GM19043 (cell line): Measurements from ENCODE around the gene ANO10.
"Not testable (repeated sequence)": the region's sequence is repeated elsewhere in the genome, so short reads cannot be mapped to it uniquely, and the experiment has no call there.

Source experiments
- ATAC-seq: cut with Tn5 transposase; IDR thresholded peaks from one replicate; pipeline ENCODE4 v1.9.1; 2021; ENCODE audit warnings: low read depth; ENCODE audit not compliant: unreplicated experiment

ANO10 gene

DNA sequence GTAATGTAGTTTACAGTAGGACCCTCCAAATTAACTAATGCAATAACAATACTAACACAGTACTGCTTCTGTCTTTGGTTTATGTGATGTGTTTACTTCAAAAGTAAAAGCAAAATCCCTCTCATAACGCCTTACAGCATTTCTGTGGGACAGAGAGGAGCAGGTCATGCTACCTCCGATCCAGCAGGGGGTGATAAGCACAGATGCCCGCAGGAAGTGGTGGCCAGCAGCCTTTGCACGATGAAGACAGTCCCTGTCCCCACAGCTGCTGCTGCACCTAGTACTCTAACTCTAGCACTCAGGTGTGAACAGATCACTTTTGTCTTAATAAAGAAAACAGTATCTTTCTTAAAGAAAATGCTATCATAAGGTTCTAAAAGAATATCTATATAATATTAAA lies 38.3 kb downstream of the ANO10 start:
- ATAC-seq: no peak

DNA sequence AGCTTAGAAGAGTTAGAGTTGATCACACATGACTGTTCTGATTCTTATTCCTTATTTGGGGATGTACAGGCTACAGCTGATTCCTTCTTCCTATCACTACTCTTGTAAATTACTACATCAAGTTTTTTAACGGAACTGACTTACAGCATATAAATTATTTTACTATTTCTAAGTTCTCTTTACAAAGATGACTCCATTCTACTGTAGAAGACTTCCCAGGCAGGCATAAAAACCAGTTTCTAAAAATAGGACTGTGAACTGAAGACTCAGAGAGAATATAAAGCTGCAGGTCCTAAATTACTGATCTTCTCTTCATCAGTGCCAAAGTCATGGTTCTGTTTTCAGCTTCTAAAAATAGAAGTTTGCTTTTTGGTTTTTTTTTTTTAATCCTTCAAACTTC lies 38.9 kb downstream of the ANO10 start:
- ATAC-seq: no peak

DNA sequence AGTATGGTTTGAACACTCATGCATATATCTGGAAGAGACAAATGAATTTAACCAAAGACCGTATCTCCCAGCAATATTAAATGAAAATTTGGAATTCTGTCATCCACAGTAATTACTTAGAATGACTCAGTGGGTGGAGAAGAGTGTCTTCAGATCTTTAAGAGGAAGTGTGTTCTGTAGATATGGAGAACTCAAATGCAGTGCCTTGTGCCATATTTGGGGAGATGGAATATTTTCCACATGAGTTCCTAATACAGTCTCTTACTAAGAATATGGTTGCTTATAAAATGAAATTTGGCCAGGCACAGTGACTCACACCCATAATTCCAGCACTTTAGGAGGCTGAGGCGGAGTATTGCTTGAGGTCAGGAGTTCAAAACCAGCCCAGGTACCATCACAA lies 40.5 kb downstream of the ANO10 start:
- no peak for ATAC-seq

DNA sequence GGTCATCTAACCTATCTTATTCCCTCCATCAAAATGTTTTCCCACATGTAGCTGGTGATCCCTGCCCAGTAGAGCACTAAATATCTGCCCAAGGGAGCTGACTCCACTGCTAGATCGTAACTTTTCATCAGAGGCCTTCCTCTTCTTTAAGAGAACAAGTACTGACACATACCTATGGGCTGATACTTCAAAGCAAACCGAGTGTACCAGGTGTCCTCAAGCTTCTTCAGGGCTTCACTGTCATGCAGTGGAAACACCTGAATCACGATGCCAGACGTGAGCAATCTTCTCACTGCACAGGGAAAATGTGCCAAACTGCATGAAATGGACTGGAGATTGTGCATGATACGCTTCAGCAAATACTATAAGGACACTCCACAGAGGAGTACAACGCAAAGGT lies 41.6 kb downstream of the ANO10 start:
- ATAC-seq: no peak

DNA sequence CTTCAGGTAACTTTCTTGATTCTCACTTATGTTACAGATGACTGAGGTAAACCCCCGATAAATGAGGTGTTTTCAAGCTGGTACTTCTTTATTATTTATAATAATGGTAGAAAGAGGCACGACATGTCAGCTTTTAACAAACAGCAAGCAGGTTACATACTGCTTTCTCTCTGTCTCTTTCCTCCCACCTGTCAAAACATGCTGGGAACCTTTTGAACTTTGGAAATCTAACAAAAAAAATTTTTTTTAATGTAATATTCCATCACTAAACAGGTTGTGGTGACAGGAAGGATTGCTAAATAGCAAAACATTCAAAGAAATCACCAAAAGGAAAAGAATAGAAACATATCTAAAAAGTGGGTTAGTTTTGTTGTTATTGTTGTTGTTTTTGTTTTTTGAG lies 48.2 kb downstream of the ANO10 start:
- ATAC-seq: no peak

DNA sequence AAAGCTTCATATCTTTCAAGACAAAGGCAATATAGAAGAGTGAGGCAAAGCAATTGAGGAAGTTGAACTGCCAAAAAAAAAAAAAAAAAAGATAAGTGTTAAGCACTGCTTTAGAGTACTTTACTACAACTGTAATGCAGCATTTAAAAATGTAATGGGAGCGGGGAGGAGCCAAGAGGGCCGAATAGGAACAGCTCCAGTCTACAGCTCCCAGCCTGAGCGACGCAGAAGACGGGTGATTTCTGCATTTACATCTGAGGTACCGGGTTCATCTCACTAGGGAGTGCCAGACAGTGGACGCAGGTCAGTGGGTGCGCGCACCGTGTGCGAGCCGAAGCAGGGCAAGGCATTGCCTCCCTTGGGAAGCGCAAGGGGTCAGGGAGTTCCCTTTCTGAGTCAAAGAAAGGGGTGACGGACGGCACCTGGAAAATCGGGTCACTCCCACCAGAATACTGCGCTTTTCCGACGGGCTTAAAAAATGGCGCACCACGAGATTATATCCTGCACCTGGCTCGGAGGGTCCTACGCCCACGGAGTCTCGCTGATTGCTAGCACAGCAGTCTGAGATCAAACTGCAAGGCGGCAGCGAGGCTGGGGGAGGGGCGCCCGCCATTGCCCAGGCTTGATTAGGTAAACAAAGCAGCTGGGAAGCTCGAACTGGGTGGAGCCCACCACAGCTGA lies 56.0 kb downstream of the ANO10 start:
- not testable (repeated sequence) for ATAC-seq

DNA sequence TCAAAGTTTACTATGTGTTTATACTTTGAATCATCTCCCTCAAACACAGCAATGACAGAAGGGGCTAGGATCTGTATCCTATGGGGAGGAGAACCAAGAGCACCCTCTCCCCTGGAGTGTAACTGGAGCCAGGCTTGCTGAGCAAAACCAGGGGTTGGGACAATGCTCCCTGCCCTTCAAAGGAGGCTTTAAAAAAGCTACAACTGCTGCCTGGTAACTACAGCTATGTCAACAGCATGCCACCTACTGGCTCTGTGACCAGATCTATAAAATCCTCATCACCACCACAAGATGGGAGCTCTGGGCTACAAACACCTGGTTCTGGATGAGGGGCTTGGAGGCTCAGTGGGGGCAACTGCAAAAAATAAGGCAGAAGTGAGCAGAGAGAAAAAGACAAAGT lies 61.9 kb downstream of the ANO10 start:
- ATAC-seq: no peak

DNA sequence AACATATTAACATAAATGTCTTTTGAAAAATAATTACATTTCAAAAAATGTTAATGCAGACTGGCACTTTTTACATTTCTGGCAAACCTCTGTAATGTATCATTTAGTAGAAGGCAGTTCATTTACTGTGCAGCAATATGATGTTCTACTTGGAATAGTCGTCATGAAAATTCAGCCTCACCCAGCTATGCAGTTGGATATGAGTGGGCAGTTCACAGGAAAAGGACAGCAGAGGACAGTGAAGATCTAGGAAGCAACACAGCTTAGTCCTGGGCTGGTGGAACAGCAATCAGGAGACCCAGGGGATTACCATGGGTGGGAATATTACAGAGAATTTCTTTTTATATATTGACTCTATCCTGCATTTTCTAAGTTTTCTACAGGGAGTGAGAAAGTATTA lies 63.6 kb downstream of the ANO10 start:
- no peak for ATAC-seq

DNA sequence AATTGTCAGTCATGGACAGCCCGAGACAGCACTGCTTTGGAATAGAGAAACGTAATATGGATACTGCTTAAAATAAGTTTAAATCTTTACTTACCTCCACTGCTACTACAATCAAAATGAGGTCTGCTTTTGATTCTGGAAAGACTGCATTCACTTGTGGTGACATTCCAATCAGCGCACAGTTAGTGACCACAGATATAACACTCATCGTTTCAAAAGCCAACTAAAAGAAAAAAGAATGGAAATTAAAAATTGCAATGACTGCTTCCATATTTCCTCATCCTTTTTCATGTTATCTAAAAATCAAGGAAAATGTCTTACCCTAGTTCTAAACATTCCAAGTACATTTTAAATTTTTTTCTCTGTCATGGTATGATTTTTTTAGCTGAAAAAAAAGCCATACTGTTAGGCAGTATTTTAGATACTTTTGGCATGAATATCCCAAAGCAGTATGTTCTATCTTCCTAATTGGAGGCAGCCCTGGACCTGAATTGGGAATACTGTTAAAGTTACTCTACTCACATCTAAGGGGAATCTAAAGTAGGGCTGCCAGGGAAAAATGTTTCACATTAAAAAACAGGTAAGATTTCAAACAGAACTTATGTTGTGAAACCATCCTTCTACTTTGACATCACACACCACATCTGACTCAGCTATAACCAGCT lies 72.1 kb downstream of the ANO10 start:
- no peak for ATAC-seq

DNA sequence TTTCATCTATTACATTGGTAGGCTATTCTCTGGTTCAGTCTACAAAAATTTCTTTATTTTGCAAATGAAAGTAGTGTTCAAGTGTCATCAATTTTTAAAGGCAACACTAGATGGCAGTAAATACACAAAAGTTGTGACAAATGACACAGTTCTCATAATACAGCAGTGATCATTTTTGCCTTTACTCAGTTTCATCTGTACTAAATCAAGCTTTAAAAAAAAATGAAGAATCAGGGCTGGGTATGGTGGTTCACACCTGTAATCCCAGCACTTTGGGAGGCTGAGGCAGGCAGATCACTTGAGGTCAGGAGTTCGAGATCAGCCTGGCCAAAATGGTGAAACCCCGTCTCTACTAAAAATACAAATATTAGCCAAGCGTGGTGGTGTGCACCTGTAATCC lies 77.5 kb downstream of the ANO10 start:
- ATAC-seq: not testable (repeated sequence)

DNA sequence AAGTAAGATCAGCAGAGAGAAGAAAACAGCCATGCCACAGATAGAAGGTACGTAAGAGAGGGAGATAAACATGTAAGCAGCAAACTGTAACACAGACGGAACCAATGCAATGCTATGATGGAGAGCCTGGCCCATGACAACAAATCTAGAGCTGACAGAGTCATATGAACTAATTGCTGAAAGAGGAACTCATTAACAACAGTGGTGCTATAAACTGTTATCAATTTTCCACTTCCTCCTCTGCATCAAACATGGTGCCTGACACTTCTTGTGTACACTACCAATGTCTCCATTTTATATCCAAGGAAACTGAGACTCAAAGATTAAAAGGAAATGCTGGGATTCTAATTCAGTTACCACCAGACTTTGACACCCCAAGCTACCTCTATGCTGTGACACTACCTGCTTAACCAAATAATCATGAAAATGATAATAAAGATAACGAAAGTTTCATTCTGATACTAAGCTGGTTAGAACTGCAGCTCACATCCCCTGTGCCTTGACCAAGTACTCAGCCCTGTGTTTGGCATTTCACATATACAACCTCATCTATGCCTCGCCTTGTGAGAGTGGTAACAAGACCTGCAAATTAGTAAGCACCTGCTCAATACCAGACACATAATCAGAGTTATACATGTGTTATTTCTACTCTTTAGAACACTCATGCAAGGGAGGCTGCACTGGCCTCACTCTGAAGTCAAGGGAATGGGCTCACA lies 79.3 kb downstream of the ANO10 start:
- ATAC-seq: no peak

DNA sequence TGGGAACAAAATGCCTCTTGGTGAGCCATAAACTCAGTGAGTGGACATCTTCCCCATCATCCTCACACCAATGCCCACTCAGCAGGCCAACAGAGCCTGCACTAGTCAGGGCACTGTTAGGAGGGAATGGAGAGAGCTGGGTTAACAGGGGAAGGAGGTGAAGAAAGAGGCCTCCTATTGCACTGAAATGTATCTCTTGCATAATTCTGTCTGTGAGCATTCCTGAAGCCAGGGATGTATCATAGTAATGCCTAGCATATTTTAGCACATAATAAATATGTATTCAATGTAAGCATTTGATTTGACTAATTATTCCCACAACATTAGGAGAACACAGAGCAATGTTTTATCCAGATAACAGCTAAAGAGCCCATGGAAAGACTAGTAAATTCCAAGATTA lies 81.2 kb downstream of the ANO10 start:
- no peak for ATAC-seq

DNA sequence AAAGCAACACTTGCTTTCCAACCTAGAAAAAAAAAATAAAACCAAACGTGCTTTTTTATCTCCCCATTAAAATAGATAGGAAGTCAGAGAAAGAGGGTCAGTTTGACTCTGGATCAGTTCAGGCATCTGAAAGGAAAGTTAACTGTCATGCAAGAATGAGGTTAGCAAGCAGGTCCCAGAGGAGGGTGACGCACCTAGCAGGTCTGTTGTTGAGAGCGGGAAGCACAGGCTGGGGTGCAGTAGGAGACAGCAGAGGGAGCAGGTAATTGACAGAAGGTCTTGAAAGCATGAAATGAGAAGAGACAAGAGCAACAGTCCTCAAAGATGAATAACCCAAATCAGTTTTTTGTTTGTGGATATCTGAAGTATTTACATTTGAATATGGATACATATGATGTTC lies 82.5 kb downstream of the ANO10 start:
- ATAC-seq: no peak

DNA sequence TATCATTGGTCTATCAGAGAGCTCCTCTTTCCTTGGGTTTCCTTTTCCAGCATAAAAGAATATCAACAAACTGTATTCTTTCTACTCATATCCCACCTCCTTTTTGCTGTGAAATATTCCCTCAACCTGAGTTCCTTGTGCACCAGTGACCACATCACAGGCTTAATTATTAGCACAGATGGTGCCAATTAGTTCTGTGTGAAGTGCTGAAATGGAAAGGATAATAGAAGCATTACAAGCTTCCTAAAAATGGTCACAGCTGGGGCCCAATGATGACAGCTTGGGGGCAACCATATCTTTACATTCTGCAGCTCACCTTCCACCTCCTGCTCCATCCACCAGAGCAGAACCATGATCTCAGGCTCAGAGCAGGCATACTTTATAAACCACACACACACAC lies 84.6 kb downstream of the ANO10 start:
- ATAC-seq: no peak

DNA sequence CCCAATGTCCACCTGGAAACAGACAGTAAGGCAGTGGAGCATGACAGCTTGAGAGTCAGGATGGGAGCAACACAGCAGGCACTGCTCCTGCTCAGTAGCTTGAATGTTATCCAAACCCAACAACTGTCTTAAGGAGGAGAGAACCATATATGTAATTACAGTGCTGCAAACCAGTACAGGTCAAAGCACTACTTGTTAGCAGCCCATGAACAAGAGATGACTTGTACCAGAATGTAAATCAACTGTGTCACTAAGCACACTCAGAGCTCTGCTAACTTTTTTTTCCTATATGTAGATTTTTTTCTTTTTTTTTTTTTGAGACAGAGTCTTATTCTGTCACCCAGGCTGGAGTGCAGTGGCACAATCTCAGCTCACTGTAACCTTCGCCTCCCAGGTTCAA lies 87.1 kb downstream of the ANO10 start:
- ATAC-seq: no peak

DNA sequence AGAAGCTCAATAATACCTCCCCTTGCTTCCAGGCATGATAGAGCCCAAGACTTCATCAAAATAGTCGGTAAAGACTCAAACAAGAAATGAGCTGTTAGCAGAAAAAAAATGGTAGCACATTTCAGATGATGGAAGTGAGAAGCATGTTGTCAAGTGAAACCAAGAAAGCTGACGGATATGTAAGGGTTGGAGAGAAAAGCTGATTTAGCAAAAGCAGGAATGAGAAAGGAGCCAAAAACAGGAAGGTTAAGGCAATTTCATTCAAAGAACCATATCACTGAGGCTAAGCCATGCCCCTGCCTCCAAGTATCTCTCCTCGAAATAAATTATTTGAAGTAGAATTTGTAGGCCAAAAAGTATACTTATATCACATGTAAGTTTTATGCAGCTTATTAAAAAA lies 88.8 kb downstream of the ANO10 start:
- no peak for ATAC-seq

DNA sequence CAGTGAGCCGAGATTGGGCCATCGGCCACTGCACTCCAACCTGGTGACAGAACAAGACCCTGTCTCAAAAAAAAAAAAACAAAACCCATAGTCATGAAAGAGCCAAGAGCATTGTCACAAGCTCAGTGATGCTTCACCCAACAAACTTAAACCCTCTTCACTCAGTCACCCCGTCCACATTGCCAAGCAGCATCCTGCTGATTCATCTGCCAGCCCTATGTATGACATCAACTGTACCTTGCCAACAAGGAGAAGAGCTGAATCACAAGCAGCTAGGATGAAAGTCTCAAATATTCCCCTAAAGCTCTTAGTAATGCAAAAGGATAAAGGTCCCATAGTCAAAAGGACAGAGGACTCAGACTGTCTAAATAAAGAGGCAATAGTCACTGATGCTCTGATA lies 90.0 kb downstream of the ANO10 start:
- no peak for ATAC-seq

DNA sequence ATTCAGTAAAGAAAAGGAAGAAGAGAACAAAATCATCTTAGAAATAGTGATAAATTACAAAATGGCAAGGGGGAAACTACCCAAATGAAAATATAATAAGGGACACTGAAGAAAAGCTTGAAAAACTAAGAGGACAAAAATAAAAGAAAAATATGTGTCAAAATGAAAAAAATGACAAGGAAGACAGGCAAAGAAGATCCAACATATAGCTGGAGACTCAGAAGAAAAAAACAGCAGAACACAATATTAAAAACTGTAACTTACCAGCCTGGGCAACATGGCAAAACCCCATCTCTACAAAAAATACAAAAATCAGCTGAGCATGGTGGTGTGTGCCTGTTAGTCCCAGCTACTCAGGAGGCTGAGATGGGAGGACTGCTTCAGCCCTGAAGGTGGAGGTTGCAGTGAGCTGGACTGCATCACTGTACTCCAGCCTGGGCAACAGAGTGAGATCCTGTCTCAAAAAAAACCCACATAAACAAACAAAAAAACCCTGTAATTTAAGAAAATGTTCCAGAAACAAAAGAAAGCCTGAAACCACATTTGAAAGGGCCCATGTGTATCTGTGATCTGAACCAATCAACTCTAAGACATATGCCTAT lies 93.2 kb downstream of the ANO10 start:
- no peak for ATAC-seq

DNA sequence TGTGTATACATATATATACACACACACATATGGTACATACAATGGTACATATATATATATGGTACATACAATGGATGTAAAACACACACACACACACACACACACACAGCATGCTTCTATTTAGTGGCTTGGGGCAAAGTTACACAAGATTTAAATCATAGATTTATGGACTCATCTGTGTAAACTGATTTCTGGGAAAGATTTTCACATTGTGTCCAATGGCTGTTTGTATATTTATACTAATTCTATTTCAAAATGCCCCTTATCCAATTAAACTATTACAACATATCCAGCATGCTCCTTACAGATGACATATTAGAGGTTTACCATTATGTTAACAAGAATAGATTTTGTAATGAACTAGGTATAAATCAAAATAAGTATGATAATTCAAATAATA lies 94.9 kb downstream of the ANO10 start:
- ATAC-seq: no peak

DNA sequence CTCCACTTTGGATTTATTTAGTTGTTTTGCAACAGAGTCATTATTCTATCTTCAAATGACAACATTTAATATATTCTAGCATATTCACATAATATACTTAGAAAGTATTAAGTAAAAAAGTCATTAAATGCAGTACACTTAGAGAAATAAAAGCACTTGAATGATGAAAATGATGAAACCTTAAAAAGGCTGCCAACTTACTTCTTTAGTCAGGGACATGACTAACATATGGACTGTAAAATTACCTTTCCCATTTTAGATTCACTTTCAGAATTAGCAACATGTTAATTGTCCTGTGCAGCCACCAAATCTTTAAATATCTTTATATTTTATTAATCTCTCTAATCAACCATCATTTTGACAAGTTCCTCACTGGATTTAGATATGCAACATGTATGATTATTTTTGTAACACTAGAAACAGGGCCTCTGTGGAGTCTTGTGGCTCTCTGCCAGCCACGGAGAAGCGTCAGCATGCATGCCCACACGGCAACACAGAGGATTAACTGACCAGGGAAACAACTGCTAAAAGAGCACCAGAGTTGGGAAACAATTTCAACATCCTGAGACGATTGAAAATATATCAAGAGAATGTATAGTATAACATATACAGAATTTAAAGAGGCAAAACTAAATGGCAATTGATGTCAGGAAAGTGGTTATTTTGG lies 95.7 kb downstream of the ANO10 start:
- ATAC-seq: no peak

DNA sequence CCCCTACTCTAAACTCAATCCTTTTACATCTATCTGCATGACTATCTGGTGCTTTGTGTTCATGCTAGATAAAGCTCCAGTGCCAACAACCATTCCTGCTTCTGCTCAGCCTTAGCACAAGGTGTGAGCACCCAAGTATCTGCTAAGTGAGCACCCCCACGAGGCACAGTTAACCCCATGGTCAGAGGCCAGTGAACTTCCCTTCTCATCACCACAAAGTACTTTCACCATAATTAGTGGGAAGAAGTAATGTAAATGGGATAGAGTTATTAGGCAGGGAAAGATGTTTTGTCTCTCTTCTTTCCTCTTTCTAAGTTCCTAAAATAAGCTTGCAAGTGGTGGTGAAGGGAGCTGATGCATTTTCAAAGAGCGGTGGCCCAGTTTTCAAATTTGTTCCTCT lies 96.4 kb downstream of the ANO10 start:
- no peak for ATAC-seq
